Osteocyte (in vitro differentiated cells): Measurements from ENCODE around the gene PIP4K2A. TPM values are rescaled to one million over a fixed set of nuclear protein-coding genes. Genes with fewer than 3 reads are reported as not detected.

Experiments used
- DNase-seq: peaks from one replicate; pipeline ENCODE4 v3.0.0; 2021; ENCODE audit warnings: mixed read lengths; ENCODE audit not compliant: unreplicated experiment; ENCODE audit errors: extremely low spot score
- H3K27ac Mint-ChIP-seq: one replicate; pipeline ENCODE4 v1.8.0; 2021; ENCODE audit warnings: mild to moderate bottlenecking, mixed read lengths; ENCODE audit not compliant: unreplicated experiment
- H3K27me3 Mint-ChIP-seq: one replicate; pipeline ENCODE4 v1.8.0; 2021; ENCODE audit warnings: mixed read lengths; ENCODE audit not compliant: unreplicated experiment
- H3K36me3 Mint-ChIP-seq: one replicate; pipeline ENCODE4 v1.8.0; 2021; ENCODE audit warnings: mixed read lengths; ENCODE audit not compliant: unreplicated experiment
- H3K4me1 Mint-ChIP-seq: one replicate; pipeline ENCODE4 v1.8.0; 2021; ENCODE audit warnings: mixed read lengths; ENCODE audit not compliant: unreplicated experiment
- H3K4me3 Mint-ChIP-seq: one replicate; pipeline ENCODE4 v1.8.0; 2021; ENCODE audit warnings: mild to moderate bottlenecking, moderate library complexity, mixed read lengths; ENCODE audit not compliant: unreplicated experiment
- H3K9me3 Mint-ChIP-seq: one replicate; pipeline ENCODE4 v1.8.0; 2021; ENCODE audit warnings: mixed read lengths; ENCODE audit not compliant: unreplicated experiment
- total RNA-seq: library from RNA; stranded (reverse); gene quantifications from 2 replicates; pipeline ENCODE4 v1.2.1, GENCODE V29; 2021
- TF ChIP-seq, protein P1 (sequence below): fragments of 200-600 bp; sonication (generic); IDR thresholded peaks from 2 replicates; pipeline ENCODE4 v1.5.0; 2021; ENCODE audit warnings: antibody characterized with exemption, mild to moderate bottlenecking, moderate library complexity

PIP4K2A gene
- total RNA-seq, 1 donor from 2014 or later = 41.1 TPM

DNA sequence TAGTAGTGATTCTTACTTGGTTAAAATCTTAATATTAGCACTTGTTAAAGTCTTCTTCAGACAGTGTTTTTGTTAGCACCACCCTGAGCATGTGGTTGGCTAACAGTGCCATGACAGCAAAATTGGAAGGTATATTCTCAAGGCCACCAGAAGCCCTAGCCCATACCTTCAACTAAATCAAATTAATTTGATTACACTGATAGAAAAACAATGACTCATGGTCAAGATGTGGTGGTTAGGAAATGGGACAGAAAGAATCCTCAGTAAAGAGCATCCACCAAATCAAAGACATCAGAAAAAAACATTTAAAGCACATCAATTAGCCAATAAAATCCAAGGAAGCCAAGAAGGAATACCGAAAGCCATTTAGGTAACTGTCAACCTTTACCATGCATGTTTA lies 75.5 kb downstream of the PIP4K2A start:
- peaks cover 8% of the 10 kb centered on the region for H3K4me1 Mint-ChIP-seq
- H3K36me3 Mint-ChIP-seq = no peaks in the 10 kb centered on the region
- no peaks in the 10 kb centered on the region for H3K9me3 Mint-ChIP-seq
- DNase-seq = no peak
- no peaks in the 10 kb centered on the region for H3K27me3 Mint-ChIP-seq
- TF ChIP-seq, protein P1, sequence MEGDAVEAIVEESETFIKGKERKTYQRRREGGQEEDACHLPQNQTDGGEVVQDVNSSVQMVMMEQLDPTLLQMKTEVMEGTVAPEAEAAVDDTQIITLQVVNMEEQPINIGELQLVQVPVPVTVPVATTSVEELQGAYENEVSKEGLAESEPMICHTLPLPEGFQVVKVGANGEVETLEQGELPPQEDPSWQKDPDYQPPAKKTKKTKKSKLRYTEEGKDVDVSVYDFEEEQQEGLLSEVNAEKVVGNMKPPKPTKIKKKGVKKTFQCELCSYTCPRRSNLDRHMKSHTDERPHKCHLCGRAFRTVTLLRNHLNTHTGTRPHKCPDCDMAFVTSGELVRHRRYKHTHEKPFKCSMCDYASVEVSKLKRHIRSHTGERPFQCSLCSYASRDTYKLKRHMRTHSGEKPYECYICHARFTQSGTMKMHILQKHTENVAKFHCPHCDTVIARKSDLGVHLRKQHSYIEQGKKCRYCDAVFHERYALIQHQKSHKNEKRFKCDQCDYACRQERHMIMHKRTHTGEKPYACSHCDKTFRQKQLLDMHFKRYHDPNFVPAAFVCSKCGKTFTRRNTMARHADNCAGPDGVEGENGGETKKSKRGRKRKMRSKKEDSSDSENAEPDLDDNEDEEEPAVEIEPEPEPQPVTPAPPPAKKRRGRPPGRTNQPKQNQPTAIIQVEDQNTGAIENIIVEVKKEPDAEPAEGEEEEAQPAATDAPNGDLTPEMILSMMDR = no peak
- H3K4me3 Mint-ChIP-seq = no peak overlapping the region
- H3K27ac Mint-ChIP-seq = no peak overlapping the region

DNA sequence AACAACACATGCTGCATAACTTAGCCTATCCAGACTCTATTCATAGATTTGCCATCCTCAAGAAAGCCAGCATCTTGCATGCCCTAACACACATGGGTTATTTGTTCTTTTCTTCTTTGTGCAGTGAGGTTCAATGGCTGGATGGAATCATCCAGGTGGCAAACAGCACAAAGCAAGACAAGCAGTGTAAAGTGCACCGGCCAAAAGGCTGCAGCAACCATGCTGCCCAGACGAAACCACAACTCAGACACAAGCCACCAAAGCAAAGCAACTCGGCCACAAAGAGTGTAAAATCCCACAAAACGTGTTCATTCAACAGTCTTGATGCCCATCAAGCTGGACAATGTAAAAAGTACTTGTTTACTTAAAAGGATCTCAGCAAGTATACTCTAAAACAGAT lies 76.9 kb downstream of the PIP4K2A start:
- DNase-seq = no peak
- H3K4me3 Mint-ChIP-seq = no peak overlapping the region
- peaks cover 7% of the 10 kb centered on the region for H3K4me1 Mint-ChIP-seq
- TF ChIP-seq, protein P1 = no peak
- no peaks in the 10 kb centered on the region for H3K36me3 Mint-ChIP-seq
- no peak overlapping the region for H3K27ac Mint-ChIP-seq
- no peaks in the 10 kb centered on the region for H3K27me3 Mint-ChIP-seq
- H3K9me3 Mint-ChIP-seq = no peaks in the 10 kb centered on the region

DNA sequence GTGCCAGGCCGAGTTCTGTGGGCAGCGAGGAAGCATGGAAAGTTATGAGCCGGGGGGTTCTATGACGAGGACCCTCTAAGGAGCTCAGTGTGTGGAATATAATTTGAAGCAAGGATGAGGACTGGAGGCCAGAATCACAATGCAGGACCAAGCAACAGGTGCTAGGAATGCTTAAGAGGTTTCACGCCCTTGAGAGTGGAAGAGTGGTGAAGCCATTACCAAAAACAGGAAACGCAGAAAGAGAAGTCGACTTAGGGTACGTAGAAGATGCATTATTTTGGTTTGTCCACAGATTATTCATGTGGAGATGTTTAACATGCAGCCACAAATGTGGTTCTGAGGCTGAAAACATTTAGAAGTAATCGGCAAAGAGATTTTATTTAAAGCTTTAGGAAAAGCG lies 78.7 kb downstream of the PIP4K2A start:
- no peak for DNase-seq
- peaks cover 19% of the 10 kb centered on the region for H3K4me1 Mint-ChIP-seq
- TF ChIP-seq, protein P1 = no peak
- H3K27ac Mint-ChIP-seq = no peak overlapping the region
- H3K4me3 Mint-ChIP-seq = no peak overlapping the region
- no peaks in the 10 kb centered on the region for H3K36me3 Mint-ChIP-seq
- no peaks in the 10 kb centered on the region for H3K9me3 Mint-ChIP-seq
- H3K27me3 Mint-ChIP-seq = no peaks in the 10 kb centered on the region

DNA sequence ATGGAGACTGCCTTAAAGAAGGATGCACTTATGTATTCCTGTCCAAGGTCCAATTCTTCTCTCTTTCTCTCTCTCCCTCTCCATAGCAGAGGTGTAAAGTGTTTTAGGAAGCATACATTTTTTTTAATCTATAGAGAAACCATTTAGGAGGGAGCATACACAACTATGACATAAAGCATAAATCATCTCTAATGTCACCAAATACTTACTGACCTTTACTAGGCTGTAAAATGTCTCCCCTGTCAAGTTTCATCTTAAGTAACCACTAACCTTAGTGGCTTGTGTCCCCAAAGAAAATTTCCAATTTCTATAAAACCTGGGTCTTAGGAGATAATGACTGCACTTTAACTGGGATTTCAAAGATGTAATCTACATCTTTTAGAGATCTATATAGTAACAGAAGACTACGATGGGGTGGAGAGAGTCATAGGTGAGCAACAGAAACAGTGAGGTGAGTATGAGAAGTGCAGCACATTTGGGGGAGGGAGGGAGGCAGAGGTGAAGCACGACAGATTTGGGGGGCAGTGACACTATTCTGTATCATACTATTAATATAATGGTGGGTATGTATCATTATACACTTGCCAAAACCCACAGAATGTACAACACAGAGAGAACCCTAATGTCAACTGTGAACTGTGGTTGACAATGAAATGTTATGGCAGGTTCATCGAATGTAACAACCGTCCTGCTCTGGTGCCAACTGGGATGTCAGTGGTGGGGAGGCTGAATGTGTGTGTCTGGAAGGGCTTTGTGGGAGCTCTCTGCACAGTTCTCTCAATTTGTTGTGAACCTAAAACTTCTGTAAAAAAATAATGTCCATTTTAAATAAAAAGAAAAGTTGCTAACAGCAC lies 79.5 kb downstream of the PIP4K2A start:
- H3K9me3 Mint-ChIP-seq = no peaks in the 10 kb centered on the region
- TF ChIP-seq, protein P1 = no peak
- no peak overlapping the region for H3K27ac Mint-ChIP-seq
- no peaks in the 10 kb centered on the region for H3K27me3 Mint-ChIP-seq
- no peaks in the 10 kb centered on the region for H3K36me3 Mint-ChIP-seq
- no peak for DNase-seq
- H3K4me1 Mint-ChIP-seq = peaks cover 27% of the 10 kb centered on the region
- H3K4me3 Mint-ChIP-seq = no peak overlapping the region

DNA sequence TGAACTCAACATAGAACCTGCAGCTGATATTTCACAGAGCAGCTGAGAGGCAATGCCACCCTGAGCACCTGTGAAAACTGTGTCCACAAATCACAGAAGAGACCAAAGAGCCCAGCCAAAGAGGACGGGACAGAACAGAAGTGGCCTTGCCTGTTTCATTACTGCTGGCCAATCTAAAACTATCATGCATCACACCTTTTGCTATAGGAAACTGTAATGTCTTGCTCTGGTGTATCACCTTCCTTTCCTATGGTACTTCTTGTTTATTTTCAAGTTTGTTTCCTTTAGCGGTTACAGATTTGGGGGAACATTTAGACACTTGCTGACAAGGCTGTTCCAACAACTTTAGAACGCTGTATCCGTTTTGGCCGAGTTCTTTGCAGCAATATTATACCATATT lies 80.3 kb downstream of the PIP4K2A start:
- H3K9me3 Mint-ChIP-seq = peaks cover under 1% of the 10 kb centered on the region
- H3K4me1 Mint-ChIP-seq = peaks cover 32% of the 10 kb centered on the region
- DNase-seq = no peak
- no peak overlapping the region for H3K4me3 Mint-ChIP-seq
- H3K27ac Mint-ChIP-seq = no peak overlapping the region
- no peaks in the 10 kb centered on the region for H3K36me3 Mint-ChIP-seq
- TF ChIP-seq, protein P1 = no peak
- H3K27me3 Mint-ChIP-seq = no peaks in the 10 kb centered on the region
